ENCODE data around the gene CAST. TPM values are rescaled to one million over a fixed set of nuclear protein-coding genes. Genes with fewer than 3 reads are reported as not detected.

The CAST gene
- total and polyA plus RNA-seq, 2 donors from 2014 or later: 83.2 to 282 TPM

DNA sequence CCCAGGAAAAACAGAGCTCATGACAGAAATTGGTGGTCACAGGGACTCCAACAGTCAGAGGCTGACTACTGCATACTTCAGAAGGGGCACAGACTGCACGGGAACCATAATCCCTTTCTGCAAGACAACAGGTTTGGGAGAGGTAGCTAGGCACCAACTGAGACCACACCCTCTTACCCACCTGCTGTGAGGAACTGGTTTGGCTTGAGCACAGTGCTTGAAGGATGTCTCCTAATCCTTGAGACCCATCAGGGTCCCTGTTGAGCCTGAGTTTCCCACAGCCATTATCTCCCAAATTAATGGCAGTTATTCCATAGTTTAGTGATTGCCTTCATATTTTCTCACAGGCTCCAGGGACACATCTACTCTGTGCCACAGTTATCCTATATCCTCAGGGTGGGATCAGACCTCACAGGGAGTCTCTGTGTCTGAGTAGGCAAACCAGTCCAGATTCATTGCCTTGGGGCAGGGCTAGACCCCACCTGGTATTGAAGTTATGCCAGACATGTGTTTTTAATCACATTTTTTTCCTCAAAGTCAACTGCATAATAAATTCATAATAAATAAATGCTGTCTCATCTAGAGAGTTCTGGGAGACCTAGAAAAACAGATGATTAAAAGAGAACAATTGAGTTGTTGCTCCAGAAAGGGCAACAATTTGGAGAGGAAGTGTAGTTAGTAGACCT is 9.3 kb upstream of the CAST start:
- Histone ChIP-seq H3K27ac (ENCODE audit: low read depth in 2 of 2, low read length in 2 of 2) (no peak overlapping the region), H3K27me3 (ENCODE audit: control insufficient read depth, insufficient read depth, low read length) (no peaks in the 10 kb centered on the region), H3K4me3 (ENCODE audit: low read length in 3 of 3) (no peak overlapping the region), H3K9ac (ENCODE audit: low read length in 3 of 3) (no peak overlapping the region), H3K36me3 (ENCODE audit: control insufficient read depth in 2 of 3, insufficient read depth in 3 of 3, low read length in 3 of 3) (no peaks in the 10 kb centered on the region), H3K4me1 (ENCODE audit: control insufficient read depth in 2 of 3, insufficient read depth in 2 of 3, low read depth in 1 of 3, low read length in 3 of 3) (peaks cover 0 to 3% (median 3%) of the 10 kb centered on the region in 3 donors), H3K9me3 (ENCODE audit: control insufficient read depth in 2 of 3, insufficient read depth in 1 of 3, low read length in 3 of 3) (no peaks in the 10 kb centered on the region)
- no peak for FAIRE-seq
- TF ChIP-seq, protein P1, sequence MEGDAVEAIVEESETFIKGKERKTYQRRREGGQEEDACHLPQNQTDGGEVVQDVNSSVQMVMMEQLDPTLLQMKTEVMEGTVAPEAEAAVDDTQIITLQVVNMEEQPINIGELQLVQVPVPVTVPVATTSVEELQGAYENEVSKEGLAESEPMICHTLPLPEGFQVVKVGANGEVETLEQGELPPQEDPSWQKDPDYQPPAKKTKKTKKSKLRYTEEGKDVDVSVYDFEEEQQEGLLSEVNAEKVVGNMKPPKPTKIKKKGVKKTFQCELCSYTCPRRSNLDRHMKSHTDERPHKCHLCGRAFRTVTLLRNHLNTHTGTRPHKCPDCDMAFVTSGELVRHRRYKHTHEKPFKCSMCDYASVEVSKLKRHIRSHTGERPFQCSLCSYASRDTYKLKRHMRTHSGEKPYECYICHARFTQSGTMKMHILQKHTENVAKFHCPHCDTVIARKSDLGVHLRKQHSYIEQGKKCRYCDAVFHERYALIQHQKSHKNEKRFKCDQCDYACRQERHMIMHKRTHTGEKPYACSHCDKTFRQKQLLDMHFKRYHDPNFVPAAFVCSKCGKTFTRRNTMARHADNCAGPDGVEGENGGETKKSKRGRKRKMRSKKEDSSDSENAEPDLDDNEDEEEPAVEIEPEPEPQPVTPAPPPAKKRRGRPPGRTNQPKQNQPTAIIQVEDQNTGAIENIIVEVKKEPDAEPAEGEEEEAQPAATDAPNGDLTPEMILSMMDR (IDR thresholded peaks at IDR 0.05; ENCODE audit: borderline replicate concordance, extremely low read depth, insufficient read depth): no peak
- intact Hi-C loops (cut with DNase I): no loop called here
- DNase-seq: no peak

DNA sequence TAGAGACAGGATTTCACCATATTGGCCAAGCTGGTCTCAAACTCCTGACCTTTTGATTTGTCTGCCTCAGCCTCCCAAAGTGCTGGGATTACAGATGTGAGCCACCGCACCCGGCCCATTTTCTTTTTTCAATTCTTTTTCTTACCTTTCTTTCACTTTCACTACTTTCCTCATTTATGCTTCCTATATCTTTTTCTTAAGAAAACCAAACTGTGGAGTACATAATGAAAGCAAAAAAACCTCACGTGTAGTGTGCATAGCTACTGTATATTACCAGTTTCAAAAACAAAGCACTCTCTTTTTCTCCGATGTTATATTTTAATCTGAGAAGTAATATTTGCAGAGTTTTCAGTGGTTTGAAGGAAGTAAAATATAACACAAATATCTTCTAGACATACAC is 8.0 kb upstream of the CAST start:
- H3K36me3 ChIP-seq (ENCODE audit: control insufficient read depth in 2 of 3, insufficient read depth in 3 of 3, low read length in 3 of 3): no peaks in the 10 kb centered on the region
- DNase-seq (no peak), FAIRE-seq (no peak)
- H3K27me3 ChIP-seq (ENCODE audit: control insufficient read depth, insufficient read depth, low read length): no peaks in the 10 kb centered on the region
- intact Hi-C loops (cut with DNase I): no loop called here
- H3K4me3 ChIP-seq (ENCODE audit: low read length in 3 of 3): no peak overlapping the region
- no peak overlapping the region for H3K9ac ChIP-seq (ENCODE audit: low read length in 3 of 3)
- no peaks in the 10 kb centered on the region for H3K9me3 ChIP-seq (ENCODE audit: control insufficient read depth in 2 of 3, insufficient read depth in 1 of 3, low read length in 3 of 3)
- TF ChIP-seq, protein P1 (IDR thresholded peaks at IDR 0.05; ENCODE audit: borderline replicate concordance, extremely low read depth, insufficient read depth): no peak
- peaks cover 0 to 3% (median 3%) of the 10 kb centered on the region in 3 donors for H3K4me1 ChIP-seq (ENCODE audit: control insufficient read depth in 2 of 3, insufficient read depth in 2 of 3, low read depth in 1 of 3, low read length in 3 of 3)
- H3K27ac ChIP-seq (ENCODE audit: low read depth in 2 of 2, low read length in 2 of 2): no peak overlapping the region

DNA sequence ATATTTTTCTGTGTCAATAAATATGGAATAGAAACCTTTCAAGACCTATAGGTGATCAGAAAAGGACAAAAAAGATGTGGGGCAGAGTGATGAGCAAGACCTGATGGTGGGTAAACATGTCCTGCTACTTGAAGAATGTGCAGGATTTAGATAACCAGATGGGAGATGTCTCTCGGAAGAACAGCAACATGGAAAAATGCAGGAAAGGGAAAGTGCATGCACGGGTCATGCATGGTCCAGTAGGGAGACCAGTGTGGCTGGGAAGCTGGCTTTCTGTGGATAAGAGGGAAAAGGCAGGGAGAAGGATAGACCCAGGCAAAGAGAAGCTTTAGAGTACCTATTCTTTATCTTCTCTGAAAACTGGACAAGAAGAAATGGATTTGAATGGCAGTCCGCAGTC is 7.1 kb upstream of the CAST start:
- Histone ChIP-seq H3K9me3 (ENCODE audit: control insufficient read depth in 2 of 3, insufficient read depth in 1 of 3, low read length in 3 of 3) (no peaks in the 10 kb centered on the region), H3K9ac (ENCODE audit: low read length in 3 of 3) (no peak overlapping the region)
- no peak for FAIRE-seq

More for the DNA sequence above, 7.1 kb upstream of the CAST start:
- intact Hi-C loops (cut with DNase I): no loop called here
- no peak for DNase-seq
- TF ChIP-seq, protein P1 (IDR thresholded peaks at IDR 0.05; ENCODE audit: borderline replicate concordance, extremely low read depth, insufficient read depth): no peak
- no peaks in the 10 kb centered on the region for H3K27me3 ChIP-seq (ENCODE audit: control insufficient read depth, insufficient read depth, low read length)
- H3K36me3 ChIP-seq (ENCODE audit: control insufficient read depth in 2 of 3, insufficient read depth in 3 of 3, low read length in 3 of 3): no peaks in the 10 kb centered on the region
- H3K4me1 ChIP-seq (ENCODE audit: control insufficient read depth in 2 of 3, insufficient read depth in 2 of 3, low read depth in 1 of 3, low read length in 3 of 3): peaks cover 0 to 3% (median 0%) of the 10 kb centered on the region in 3 donors
- H3K4me3 ChIP-seq (ENCODE audit: low read length in 3 of 3): no peak overlapping the region
- H3K27ac ChIP-seq (ENCODE audit: low read depth in 2 of 2, low read length in 2 of 2): no peak overlapping the region
